Measurements from ENCODE around the gene AUTS2. TPM values are rescaled to one million over a fixed set of nuclear protein-coding genes. Genes with fewer than 3 reads are reported as not detected.

AUTS2 gene
- total and polyA plus RNA-seq, 2 of the 8 experiments (the other 6 are each of a cell fraction or from before 2014, with no cell fraction given) = 25.9 to 101 TPM

GRCh38 chr7:70765651-70766050 lies 1167.4 kb downstream of the AUTS2 start:
- Histone ChIP-seq H2BK120ac (replicated peaks; ENCODE audit: low read depth, low read length) (no peak overlapping the region), H4K91ac (replicated peaks; ENCODE audit: insufficient read length, low read length) (no peak overlapping the region), H2BK12ac (ENCODE audit: low read depth, low read length) (no peak overlapping the region), H3K23me2 (ENCODE audit: low read depth, low read length) (no peaks in the 10 kb centered on the region; the same call in 1 of the 2 replicates), H3K14ac (ENCODE audit: insufficient read length) (no peak overlapping the region), H4K5ac (ENCODE audit: insufficient read length, low read depth, low read length) (no peak overlapping the region), H3K4me3 (ENCODE audit: extremely low read depth in 1 of 4, insufficient read depth in 2 of 4, low read depth in 3 of 4, low read length in 4 of 4) (no peak overlapping the region), H4K20me1 (replicated peaks in 1 of 2; ENCODE audit: control insufficient read depth in 1 of 2, insufficient read depth in 2 of 2, low read length in 2 of 2) (peaks cover 16 to 29% of the 10 kb centered on the region in 2 experiments), H2BK15ac (ENCODE audit: low read length) (no peak overlapping the region), H3K18ac (ENCODE audit: extremely low read depth, low read length) (no peak overlapping the region), H3K4me2 (ENCODE audit: insufficient read depth in 1 of 2, low read depth in 2 of 2, low read length in 2 of 2) (no peak overlapping the region), H3K23ac (ENCODE audit: insufficient read length) (no peak overlapping the region), H3K36me3 (ENCODE audit: control insufficient read depth in 2 of 4, insufficient read depth in 4 of 4, low read length in 3 of 4) (peaks cover 13 to 81% (median 36%) of the 10 kb centered on the region in 4 experiments), H3K4ac (replicated peaks; ENCODE audit: insufficient read length, low read depth, low read length) (no peak overlapping the region), H2AK5ac (ENCODE audit: low read depth, low read length) (no peak overlapping the region), H2AFZ (ENCODE audit: low read length) (no peak overlapping the region), H2BK5ac (ENCODE audit: low read depth, low read length) (no peak overlapping the region), H4K8ac (ENCODE audit: extremely low read depth, insufficient read depth, low read length) (no peak overlapping the region), H3K27ac (ENCODE audit: low read depth, low read length) (no peak overlapping the region), H2BK20ac (ENCODE audit: low read length) (no peak overlapping the region), H3K27me3 (replicated peaks in 1 of 4; ENCODE audit: control insufficient read depth in 3 of 4, extremely low read depth in 1 of 4, insufficient read depth in 3 of 4, low read length in 3 of 4) (no peaks in the 10 kb centered on the region), H3K79me2 (ENCODE audit: control insufficient read depth in 1 of 2, insufficient read depth in 2 of 2, low read length in 2 of 2) (peaks cover 3 to 38% of the 10 kb centered on the region in 2 experiments; a peak in 3 of 4 replicates), H3K4me1 (replicated peaks in 1 of 4; ENCODE audit: control insufficient read depth in 3 of 4, insufficient read depth in 4 of 4, low read length in 3 of 4) (peaks cover 0 to 8% (median under 1%) of the 10 kb centered on the region in 4 experiments; a peak in 3 of 7 replicates), H3K79me1 (ENCODE audit: low read depth, low read length) (peaks cover 7% of the 10 kb centered on the region), H3K9ac (replicated peaks in 1 of 4; ENCODE audit: extremely low read depth in 1 of 4, low read depth in 3 of 4, low read length in 3 of 4) (no peak overlapping the region), H3K56ac (replicated peaks; ENCODE audit: insufficient read length, low read depth, low read length) (no peak overlapping the region), H3K9me3 (ENCODE audit: insufficient read depth in 2 of 2, low read depth in 1 of 2, low read length in 1 of 2) (no peaks in the 10 kb centered on the region)
- POLR2A ChIA-PET (ENCODE audit: partially characterized antibody) = no interaction called here
- FAIRE-seq (no peak), DNase-seq (ENCODE audit: low read depth in 1 of 2, low spot score in 2 of 2) (no peak)
- WGBS, 2 experiments (ENCODE audit: extremely low coverage in 1 of 2, insufficient coverage in 1 of 2, insufficient read length in 1 of 2, insufficient replicate concordance in 2 of 2, low coverage in 1 of 2, low lambda C conversion rate in 2 of 2, missing lambda C conversion rate in 1 of 2) = 92% methylated on average over 7 of the region's 7 CpGs; no CpG with 5 or more reads in 1 of the 2 experiments
- CTCF ChIA-PET (ENCODE audit: partially characterized antibody) = no interaction called here
- TF ChIP-seq SAP30 (IDR thresholded peaks at IDR 0.05; ENCODE audit: insufficient read depth, insufficient replicate concordance, low read length) = no peak
- TF ChIP-seq CTCF (IDR thresholded peaks at IDR 0.05; ENCODE audit: control extremely low read depth in 1 of 3, insufficient read depth in 1 of 3, low read depth in 1 of 3, low read length in 3 of 3) = no peak
- TF ChIP-seq NRF1 (IDR thresholded peaks at IDR 0.05; ENCODE audit: low read depth, low read length) = no peak
- TF ChIP-seq, protein P1, sequence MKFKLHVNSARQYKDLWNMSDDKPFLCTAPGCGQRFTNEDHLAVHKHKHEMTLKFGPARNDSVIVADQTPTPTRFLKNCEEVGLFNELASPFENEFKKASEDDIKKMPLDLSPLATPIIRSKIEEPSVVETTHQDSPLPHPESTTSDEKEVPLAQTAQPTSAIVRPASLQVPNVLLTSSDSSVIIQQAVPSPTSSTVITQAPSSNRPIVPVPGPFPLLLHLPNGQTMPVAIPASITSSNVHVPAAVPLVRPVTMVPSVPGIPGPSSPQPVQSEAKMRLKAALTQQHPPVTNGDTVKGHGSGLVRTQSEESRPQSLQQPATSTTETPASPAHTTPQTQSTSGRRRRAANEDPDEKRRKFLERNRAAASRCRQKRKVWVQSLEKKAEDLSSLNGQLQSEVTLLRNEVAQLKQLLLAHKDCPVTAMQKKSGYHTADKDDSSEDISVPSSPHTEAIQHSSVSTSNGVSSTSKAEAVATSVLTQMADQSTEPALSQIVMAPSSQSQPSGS (IDR thresholded peaks at IDR 0.05; ENCODE audit: low read length) = no peak
- TF ChIP-seq SP1 (IDR thresholded peaks at IDR 0.05; ENCODE audit: low read depth, low read length) = no peak
- no peak for TF ChIP-seq GTF2F1 (IDR thresholded peaks at IDR 0.05; ENCODE audit: borderline replicate concordance, low read depth, low read length)
